NCI-H2171 (cell line): ENCODE measurements around the gene UBE2O.

Experiments
- DNase-seq: peaks from one replicate; lab custom pipeline; 2025; lab: John Stamatoyannopoulos, UW

UBE2O gene

DNA sequence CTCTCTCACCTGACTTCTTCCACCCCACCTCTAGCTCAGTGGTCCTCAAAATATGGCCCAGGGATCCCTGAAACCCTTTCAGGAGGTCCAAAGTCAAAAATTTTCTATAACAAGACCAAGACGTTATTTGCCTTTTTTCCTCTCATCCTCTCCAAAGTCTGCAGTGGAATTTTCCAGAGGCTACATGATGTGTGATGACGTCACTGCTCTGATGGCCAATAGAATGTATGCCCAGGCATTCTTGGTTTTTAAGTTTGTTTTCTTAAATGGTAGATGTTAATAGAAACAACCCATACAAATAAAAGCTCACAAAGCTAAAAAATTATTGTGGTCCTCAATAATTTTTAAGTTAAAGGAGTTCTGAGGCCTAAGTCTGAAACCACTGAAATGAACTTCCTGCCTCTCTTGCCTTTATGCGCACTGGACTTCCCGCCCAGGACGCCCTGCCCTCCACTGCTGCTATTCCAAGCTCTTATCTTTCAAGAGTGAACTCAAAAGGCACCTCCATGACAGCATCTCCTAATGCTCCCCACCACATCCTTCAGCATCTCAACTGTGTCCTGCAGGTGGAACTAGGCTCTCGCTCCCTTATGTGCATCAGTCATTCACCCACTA, 13.5 kb downstream of the UBE2O start:
- DNase-seq, result no peak

DNA sequence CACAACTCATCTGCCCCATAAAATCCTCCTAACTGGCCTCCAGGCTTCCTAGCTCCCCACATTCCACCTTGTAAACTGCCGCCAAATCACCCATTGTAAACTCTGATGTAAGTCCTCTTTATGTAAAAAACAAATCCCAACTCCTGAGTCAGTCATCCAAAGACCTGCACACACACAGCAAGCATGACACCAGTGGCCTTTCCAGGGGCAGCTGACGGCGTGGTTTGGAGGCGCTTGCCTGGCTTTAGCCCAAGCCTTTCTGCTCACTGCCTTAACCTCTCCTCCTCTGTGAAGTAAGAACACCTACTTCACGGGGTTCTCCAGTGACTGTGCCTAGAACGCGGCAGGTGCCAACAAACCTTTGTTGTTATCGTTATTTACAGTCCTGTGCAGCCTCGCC, 14.0 kb downstream of the UBE2O start:
- no peak for DNase-seq

GRCh38 chr17:76437467-76438402, 15.2 kb downstream of the UBE2O start:
- no peak for DNase-seq

DNA sequence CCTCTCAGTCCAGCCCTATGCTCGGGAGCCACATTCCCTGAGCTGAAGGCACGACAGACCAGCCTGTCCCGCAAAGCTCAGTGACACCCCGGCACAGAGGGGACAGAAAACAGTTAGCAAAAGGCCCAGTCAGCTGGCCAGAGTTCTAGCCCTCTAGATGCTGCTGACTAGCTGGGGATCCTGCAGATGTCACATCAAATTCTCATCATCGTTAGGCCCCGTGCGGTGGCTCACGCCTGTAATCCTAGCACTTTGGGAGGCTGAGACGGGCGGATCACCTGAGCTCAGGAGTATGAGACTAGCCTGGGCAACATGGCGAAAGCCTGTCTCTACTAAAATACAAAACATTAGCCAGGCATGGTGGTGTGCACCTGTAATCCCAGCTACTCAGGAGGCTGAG, 17.2 kb downstream of the UBE2O start:
- no peak for DNase-seq

- DNase-seq, result no peak
Measured at GRCh38 chr17:76434870-76435269, 18.1 kb downstream of the UBE2O start.

- no peak for DNase-seq
Measured at GRCh38 chr17:76433693-76434092, 19.3 kb downstream of the UBE2O start.

DNA sequence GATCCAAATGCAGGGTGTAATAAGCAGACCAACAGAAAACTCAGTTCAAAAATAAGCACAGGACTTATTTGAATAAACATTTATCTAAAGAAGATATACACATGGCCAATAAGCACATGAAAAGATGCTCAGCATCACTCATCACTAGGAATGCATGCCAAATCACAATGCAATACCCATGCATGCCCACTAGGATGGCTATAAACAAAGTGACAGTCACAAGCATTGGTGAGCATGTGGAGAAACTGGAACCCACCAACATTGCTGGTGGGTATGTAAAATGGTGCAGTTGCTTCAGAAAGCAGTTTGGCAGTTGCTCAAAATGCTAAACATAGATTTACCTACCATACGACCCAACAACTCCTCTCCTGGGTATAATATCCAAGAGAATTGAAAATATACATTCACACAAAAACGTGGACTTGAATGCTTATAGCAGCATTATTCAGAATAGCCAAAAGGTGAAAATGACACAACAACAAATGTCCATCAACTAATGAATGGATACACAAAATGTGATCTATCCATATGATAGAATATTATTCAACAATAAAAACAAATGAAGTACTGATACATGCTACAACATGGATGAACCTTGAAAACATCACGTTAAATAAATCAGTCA, 20.1 kb downstream of the UBE2O start:
- no peak for DNase-seq

- DNase-seq, result no peak
Measured at GRCh38 chr17:76432004-76432403, 20.9 kb downstream of the UBE2O start.

DNA sequence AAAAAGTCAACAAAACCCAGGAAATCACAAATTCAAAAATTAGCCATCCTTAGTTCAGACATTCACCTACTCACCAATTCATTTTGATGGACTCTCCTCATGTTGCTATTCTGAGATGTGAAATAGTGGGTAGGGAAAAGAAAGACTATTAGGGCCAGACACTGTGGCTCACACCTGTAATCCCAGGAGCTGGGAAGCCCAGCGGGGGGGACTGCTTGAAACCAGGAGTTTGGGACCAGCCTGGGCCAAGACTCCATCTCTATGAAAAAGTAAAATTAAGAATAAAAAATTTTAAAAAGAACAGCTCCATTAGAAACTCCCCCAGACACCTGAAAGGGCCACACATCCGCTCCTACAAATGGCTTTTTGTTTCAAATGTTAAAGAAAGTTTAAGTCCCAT, 21.4 kb downstream of the UBE2O start:
- no peak for DNase-seq

- no peak for DNase-seq
Measured at GRCh38 chr17:76428511-76428910, 24.4 kb downstream of the UBE2O start.

DNA sequence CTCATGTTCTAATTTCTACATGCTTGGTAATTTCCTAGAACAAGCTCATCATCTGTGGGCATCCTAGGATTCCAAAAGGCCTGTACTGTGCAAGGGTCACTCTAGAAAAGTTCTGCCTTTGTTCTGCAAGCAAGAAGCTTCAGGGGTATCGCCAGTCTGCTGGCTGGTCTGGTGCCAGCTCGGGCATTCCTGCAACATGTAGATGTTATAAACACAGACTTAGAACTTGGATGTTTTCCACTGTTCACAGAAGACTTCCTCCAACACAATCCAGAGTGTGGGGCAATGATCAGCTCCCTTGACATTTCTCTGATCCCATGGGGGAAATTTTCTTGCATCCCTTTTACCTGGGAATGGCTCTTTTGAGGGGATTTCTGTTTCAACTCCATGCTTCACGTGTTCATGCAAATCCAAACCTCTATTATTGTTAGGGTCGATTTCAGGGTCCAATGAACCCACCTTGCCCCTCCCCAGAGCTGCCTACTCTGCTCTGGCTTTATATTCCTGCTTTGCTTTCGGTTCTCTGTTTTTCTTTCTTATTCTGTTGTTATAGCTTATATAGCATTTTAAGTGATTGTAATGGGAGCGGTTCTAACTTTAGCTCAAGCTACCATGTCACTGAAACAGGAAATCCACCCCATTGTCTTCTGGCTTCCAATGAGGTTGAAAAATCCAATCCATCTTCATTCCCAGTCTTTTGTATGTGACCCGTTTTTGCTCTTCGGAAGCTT, 25.3 kb downstream of the UBE2O start:
- DNase-seq, result no peak

- no peak for DNase-seq
Measured at GRCh38 chr17:76426853-76427252, 26.1 kb downstream of the UBE2O start.

- no peak for DNase-seq
Measured at GRCh38 chr17:76422860-76423259, 30.1 kb downstream of the UBE2O start.

- no peak for DNase-seq
Measured at GRCh38 chr17:76422406-76422805, 30.5 kb downstream of the UBE2O start.

DNA sequence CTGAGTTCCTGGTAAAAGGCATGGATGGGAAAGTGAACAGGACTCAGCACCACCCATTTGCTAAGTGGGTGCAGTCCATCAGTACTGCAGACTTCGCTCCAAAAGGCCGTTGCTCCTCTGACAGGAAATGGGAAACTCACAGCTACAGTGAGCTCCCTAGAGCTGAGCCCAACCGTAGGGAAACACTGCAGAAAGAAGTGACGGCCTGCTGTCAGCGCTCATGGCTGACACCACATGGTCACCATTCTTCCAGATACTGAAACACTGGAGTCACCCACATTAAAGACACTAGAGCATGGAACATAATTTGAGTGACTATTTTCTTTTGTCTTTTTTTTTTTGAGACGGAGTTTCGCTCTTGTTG, 31.9 kb downstream of the UBE2O start:
- no peak for DNase-seq

DNA sequence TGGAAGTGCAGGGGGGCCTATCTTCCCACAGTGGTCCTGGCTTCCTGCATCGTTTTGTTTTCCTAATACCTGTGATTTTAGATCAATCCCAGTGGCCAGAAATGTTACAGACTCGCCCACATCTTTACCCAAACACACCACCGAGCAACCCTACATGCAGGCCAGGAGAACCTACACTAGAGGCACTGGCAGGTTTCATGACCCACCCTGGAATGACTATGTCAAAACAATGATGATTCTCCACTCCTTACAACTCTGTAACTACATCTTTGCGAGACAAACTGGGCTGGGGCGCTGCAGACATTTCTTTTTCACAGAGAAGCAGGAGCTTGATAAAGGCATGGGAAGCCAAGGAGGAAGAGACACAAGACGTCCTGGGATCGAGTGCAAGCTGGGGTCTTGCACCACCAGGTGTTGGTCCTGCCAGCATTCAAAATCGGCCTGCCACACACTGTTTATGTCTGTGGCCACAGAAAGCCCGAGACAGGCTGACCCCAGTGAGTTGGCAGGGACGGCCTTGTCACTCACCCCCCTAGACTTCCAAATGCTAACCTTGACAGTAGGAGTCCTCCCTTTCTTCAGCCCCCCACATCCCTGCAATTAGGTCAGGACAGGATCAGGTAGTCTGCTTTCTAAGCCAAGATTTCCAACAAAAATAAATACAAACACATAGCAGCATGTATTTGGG, 32.5 kb downstream of the UBE2O start:
- DNase-seq, result no peak

GRCh38 chr17:76419576-76420260, 33.2 kb downstream of the UBE2O start:
- no peak for DNase-seq

DNA sequence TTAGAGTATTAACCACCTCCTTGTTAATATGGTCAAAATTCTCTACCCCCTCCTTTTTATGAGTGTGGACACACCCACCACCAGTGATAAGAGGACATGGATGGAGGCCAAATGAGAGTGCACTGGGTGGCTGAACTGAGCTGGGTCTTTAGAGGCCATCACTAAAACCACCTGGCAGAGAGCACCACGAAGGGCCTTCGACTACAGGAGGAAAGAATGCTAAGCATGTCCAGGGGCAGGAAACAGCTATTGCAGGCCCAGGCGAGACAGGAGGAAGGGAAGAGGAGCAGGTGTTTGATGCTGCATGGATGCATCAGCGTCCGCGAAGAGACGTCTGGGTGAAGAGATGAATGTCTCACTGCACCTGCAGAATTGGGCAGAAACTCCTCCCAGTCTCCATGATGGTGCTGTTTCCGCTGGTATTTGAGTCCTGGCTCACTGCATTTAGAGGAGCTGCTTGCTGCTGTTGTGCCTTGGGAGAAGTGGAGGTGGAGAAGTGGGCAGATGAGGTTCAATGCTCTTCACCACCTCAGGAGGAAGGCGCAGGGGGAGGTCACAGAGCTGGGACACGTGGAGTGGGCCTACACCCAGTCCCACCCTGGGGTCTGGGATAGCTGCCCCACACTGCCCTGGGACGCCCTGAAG, 35.3 kb downstream of the UBE2O start:
- no peak for DNase-seq

- DNase-seq, result no peak
Measured at GRCh38 chr17:76416899-76417298, 36.1 kb downstream of the UBE2O start.

GRCh38 chr17:76416457-76416856, 36.5 kb downstream of the UBE2O start:
- DNase-seq, result no peak

- DNase-seq, result no peak
Measured at GRCh38 chr17:76415786-76416185, 37.2 kb downstream of the UBE2O start.
